C4-2B (cell line): ENCODE results near the gene MRPL14.

ENCODE experiments used
- ZFX ChIP-seq: fragments of 450-650 bp; IDR thresholded peaks from 2 replicates; pipeline ENCODE4 v1.6.1; 2017
- TF ChIP-seq, protein P1 (sequence below): fragments of 450-650 bp; conservative IDR thresholded peaks from 2 replicates; pipeline ENCODE4 v1.5.1; 2017; ENCODE audit warnings: mild to moderate bottlenecking

DNA sequence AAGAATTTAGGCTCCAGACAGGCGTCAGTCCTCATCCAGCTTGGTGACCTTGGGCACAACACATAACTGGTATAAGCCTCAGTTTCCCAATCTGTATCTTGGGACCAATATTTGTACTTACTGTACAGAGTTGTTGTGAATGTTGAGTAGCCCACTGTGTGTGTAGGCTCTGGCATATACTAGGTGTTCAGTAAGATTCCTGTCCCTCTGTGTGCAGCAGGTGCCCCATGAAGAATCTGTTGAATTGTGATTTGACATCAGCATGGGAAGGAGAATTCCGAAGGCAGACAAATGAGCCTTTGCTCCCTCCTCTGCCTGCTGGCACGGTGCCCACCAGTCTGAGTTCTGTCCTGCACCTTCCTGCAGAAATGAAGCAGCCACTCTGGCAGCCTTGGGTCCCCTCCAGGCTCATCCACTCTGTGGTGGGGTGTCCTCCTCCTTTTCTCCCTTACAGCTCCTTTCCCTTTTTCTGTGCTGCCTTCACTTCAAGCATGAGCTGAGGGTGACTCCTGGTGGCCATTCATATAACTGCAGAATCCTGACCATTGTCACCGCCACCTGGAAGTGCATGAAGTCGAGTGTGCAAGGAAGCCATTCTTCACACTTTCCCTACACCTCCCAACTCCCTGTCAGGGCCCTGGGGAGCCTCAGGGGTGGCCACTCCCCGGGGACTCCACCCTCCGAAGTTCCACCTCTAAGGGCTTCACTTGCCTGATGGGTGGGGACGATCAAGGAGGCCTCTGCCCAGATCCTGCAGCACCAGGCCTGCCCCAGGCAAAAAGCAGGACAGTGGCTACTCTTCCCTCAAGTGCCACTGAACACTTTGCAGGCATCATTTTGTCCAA, 48.2 kb downstream of the MRPL14 start:
- TF ChIP-seq, protein P1, sequence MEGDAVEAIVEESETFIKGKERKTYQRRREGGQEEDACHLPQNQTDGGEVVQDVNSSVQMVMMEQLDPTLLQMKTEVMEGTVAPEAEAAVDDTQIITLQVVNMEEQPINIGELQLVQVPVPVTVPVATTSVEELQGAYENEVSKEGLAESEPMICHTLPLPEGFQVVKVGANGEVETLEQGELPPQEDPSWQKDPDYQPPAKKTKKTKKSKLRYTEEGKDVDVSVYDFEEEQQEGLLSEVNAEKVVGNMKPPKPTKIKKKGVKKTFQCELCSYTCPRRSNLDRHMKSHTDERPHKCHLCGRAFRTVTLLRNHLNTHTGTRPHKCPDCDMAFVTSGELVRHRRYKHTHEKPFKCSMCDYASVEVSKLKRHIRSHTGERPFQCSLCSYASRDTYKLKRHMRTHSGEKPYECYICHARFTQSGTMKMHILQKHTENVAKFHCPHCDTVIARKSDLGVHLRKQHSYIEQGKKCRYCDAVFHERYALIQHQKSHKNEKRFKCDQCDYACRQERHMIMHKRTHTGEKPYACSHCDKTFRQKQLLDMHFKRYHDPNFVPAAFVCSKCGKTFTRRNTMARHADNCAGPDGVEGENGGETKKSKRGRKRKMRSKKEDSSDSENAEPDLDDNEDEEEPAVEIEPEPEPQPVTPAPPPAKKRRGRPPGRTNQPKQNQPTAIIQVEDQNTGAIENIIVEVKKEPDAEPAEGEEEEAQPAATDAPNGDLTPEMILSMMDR: peak; percentile 93
- TF ChIP-seq ZFX: no peak
